Endothelial cell of umbilical vein (primary cell): Measurements from ENCODE around the gene TMOD4. TPM values are rescaled to one million over a fixed set of nuclear protein-coding genes. Genes with fewer than 3 reads are reported as not detected.

Experiments used
- BruUV-seq: library from RNA; stranded (reverse); fragments of 400-500 nt; replicated peaks from 2 replicates; lab custom pipeline; 2021; lab: Mats Ljungman, UMichigan
- CTCF ChIA-PET: fragments of 300-600, 350-600 bp; sonication (Branson Sonifier 250); formaldehyde crosslinking; loops from one replicate; lab custom pipeline; 2021; ENCODE audit warnings: antibody characterized with exemption, inconsistent platforms; lab: Charles Lee
- POLR2A ChIA-PET: fragments of 300-600, 350-600 bp; sonication (Branson Sonifier 250); formaldehyde crosslinking; loops from one replicate; lab custom pipeline; 2021; ENCODE audit warnings: antibody characterized with exemption, inconsistent platforms; lab: Charles Lee
- DNase-seq: peaks from one replicate; pipeline ENCODE4 v3.0.0-alpha.2; 2011; ENCODE audit warnings: low read depth, low spot score
- FAIRE-seq: peaks from 2 replicates; lab custom pipeline; 2011; peaks lifted over from hg19 to GRCh38; lab: Jason Lieb, UNC
- H2AFZ ChIP-seq: 2 replicates; pipeline ENCODE4 v1.6.0; 2012; ENCODE audit warnings: low read depth, low read length, control low read depth, inconsistent platforms
- H3K27ac ChIP-seq: 2 replicates; pipeline ENCODE4 v1.5.1; 2011; ENCODE audit warnings: low read depth, mild to moderate bottlenecking, control low read depth, low read length, moderate library complexity; ENCODE audit not compliant: insufficient read depth
- H3K27me3 ChIP-seq, 2 experiments: 2 replicates each; pipeline versions ENCODE4 v1.6.0 to v1.6.1; 2011; ENCODE audit warnings: low read length in 2 of 2, mixed read lengths in 1 of 2; ENCODE audit not compliant: control insufficient read depth in 2 of 2, insufficient read depth in 2 of 2
- H3K36me3 ChIP-seq, 2 experiments: 2 replicates in 1 of 2; 3 replicates in 1 of 2; pipeline ENCODE4 v1.5.1; 2011; ENCODE audit warnings: low read length in 2 of 2, mild to moderate bottlenecking in 1 of 2, moderate library complexity in 1 of 2; ENCODE audit not compliant: control insufficient read depth in 2 of 2, insufficient read depth in 2 of 2; ENCODE audit errors: extremely low read depth in 1 of 2
- H3K4me1 ChIP-seq: 3 replicates; pipeline ENCODE4 v1.5.1; 2011; ENCODE audit warnings: mild to moderate bottlenecking, low read length; ENCODE audit not compliant: control insufficient read depth, insufficient read depth; ENCODE audit errors: extremely low read depth
- H3K4me2 ChIP-seq: 2 replicates; pipeline ENCODE4 v1.6.1; 2011; ENCODE audit warnings: low read length, control low read depth, mixed read lengths; ENCODE audit not compliant: insufficient read depth
- H3K4me3 ChIP-seq, 3 experiments: fragments of 200-600 bp in 1 of 3; sonication (generic), shearing (Covaris generic) in 1 of 3; replicated peaks in 1 of 3; 2 replicates each; pipeline ENCODE4 v1.5.1; 2011 to 2016; ENCODE audit warnings: control low read depth in 3 of 3, low read length in 3 of 3, mild to moderate bottlenecking in 2 of 3, inconsistent platforms in 1 of 3, low read depth in 1 of 3, moderate library complexity in 1 of 3; ENCODE audit not compliant: insufficient read depth in 1 of 3
- H3K79me2 ChIP-seq: 2 replicates; pipeline ENCODE4 v1.6.0; 2012; ENCODE audit warnings: low read length, inconsistent platforms; ENCODE audit not compliant: control insufficient read depth, insufficient read depth
- H3K9ac ChIP-seq: replicated peaks from 2 replicates; pipeline ENCODE3; 2011; ENCODE audit warnings: low read length, control low read depth; ENCODE audit not compliant: insufficient read depth; ENCODE audit errors: extremely low read depth
- H3K9me1 ChIP-seq: replicated peaks from 3 replicates; pipeline ENCODE4 v1.6.0; 2011; ENCODE audit warnings: mild to moderate bottlenecking, low read length; ENCODE audit not compliant: control insufficient read depth, insufficient read depth; ENCODE audit errors: extremely low read depth
- H3K9me3 ChIP-seq: replicated peaks from 2 replicates; pipeline ENCODE4 v1.5.1; 2012; ENCODE audit warnings: low read length, inconsistent platforms; ENCODE audit not compliant: control insufficient read depth, insufficient read depth
- H4K20me1 ChIP-seq: replicated peaks from 2 replicates; pipeline ENCODE3; 2011; ENCODE audit warnings: mild to moderate bottlenecking, low read length; ENCODE audit not compliant: control insufficient read depth, insufficient read depth; ENCODE audit errors: extremely low read depth
- CTCF ChIP-seq, 2 donors: IDR thresholded peaks; 1 replicate in 1 of 2; 2 replicates in 1 of 2; pipeline ENCODE4 v1.5.1; 2011; ENCODE audit warnings: low read length in 2 of 2, mild to moderate bottlenecking in 2 of 2, moderate library complexity in 2 of 2, control low read depth in 1 of 2, inconsistent platforms in 1 of 2, low read depth in 1 of 2; ENCODE audit not compliant: insufficient read depth in 1 of 2; ENCODE audit errors: extremely low read depth in 1 of 2
- EZH2 ChIP-seq: IDR thresholded peaks from 2 replicates; pipeline ENCODE4 v1.6.1; 2012; ENCODE audit warnings: borderline replicate concordance, low read depth, mild to moderate bottlenecking, moderate library complexity, low read length, inconsistent platforms; ENCODE audit not compliant: severe bottlenecking
- FOS ChIP-seq: IDR thresholded peaks from 2 replicates; pipeline ENCODE4 v1.6.1; 2011; ENCODE audit warnings: mild to moderate bottlenecking, low read length, moderate library complexity, borderline replicate concordance; ENCODE audit not compliant: insufficient read depth
- GATA2 ChIP-seq: IDR thresholded peaks from 2 replicates; pipeline ENCODE4 v1.7.0; 2011; ENCODE audit warnings: low read depth, mild to moderate bottlenecking, moderate library complexity, mixed read lengths, low read length; ENCODE audit not compliant: insufficient read length, insufficient read depth
- JUN ChIP-seq: IDR thresholded peaks from 2 replicates; pipeline ENCODE4 v1.6.1; 2011; ENCODE audit warnings: borderline replicate concordance, low read depth; ENCODE audit not compliant: insufficient read length, insufficient read depth
- MYC ChIP-seq: IDR thresholded peaks from one replicate; pipeline ENCODE4 v1.6.1; 2011; ENCODE audit warnings: mild to moderate bottlenecking, low read depth, low read length
- POLR2A ChIP-seq: IDR thresholded peaks from 2 replicates; pipeline ENCODE4 v1.6.1; 2012; ENCODE audit warnings: low read depth, mild to moderate bottlenecking, control low read depth, low read length
- POLR2AphosphoS5 ChIP-seq: IDR thresholded peaks from 2 replicates; pipeline ENCODE4 v1.6.1; 2012; ENCODE audit warnings: low read depth, mild to moderate bottlenecking, control low read depth, low read length, moderate library complexity; ENCODE audit not compliant: insufficient read depth
- dilution Hi-C: fragments of 300-500 bp; cut with MboI; formaldehyde crosslinking; loops from one replicate; pipeline ENCODE4 v1.15.0; 2019; ENCODE audit warnings: low sequenced_read_pairs; ENCODE audit not compliant: extremely low pct_ligation_motif_present
- intact Hi-C: fragments of 100-400 bp; cut with micrococcal nuclease; formaldehyde crosslinking; loops from one replicate; pipeline ENCODE4 v1.10.0; 2022
- polyA plus RNA-seq, 4 experiments: library from polyadenylated mRNA; depleted of rRNA in 3 of 4; stranded (reverse) in 3 of 4; unstranded in 1 of 4; fragments of >200 nt; gene quantifications; 2 replicates each; pipeline versions ENCODE4 v1.2.1 to v1.2.3, GENCODE V29; 2011 to 2012; ENCODE audit warnings: missing spikeins in 1 of 4
- total RNA-seq: library from RNA; stranded (reverse); gene quantifications from 2 replicates; pipeline ENCODE4 v1.2.3, GENCODE V29; 2021
- TF ChIP-seq, protein P1 (sequence below): IDR thresholded peaks from 2 replicates; pipeline ENCODE4 v1.6.1; 2011; ENCODE audit not compliant: insufficient read depth, insufficient read length

The TMOD4 gene
- total and polyA plus RNA-seq, 2 donors (not counting 3 experiments of a cell fraction or from before 2014, with no cell fraction given) = 0.22 to 1.4 TPM

DNA sequence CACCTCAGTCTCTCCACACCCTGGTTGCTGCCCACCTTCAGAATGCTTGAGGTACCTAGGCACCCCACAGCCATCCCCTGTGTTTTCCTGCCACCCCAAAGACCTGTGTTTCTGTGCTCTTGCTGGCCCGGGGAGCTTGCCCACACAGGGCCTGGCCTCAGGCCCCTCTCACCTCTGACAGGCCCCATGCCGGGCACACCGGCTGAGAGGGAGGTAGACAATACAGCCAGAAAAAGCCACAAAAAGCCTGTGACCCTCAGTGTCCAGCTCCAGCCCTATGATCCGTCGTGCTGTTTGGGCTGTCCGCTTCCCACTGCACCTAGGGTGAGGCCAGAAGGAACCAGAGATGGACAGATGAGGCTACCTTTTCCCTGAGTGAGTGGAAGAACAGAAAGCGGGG, 40.8 kb downstream of the TMOD4 start:
- Histone ChIP-seq H3K79me2 (no peaks in the 10 kb centered on the region), H3K27ac (no peak overlapping the region), H3K9ac (no peak overlapping the region), H3K4me1 (peaks cover 6% of the 10 kb centered on the region), H3K36me3 (peaks cover 2 to 57% of the 10 kb centered on the region in 2 experiments), H3K4me3 (no peak overlapping the region), H2AFZ (no peak overlapping the region), H4K20me1 (no peaks in the 10 kb centered on the region), H3K4me2 (no peak overlapping the region), H3K9me3 (no peaks in the 10 kb centered on the region), H3K9me1 (no peaks in the 10 kb centered on the region), H3K27me3 (no peaks in the 10 kb centered on the region)
- FAIRE-seq = no peak
- no peak for DNase-seq
- CTCF ChIA-PET = interaction anchor here (0.6 to 6.6 kb wide), 6 partner anchors 13 to 45 kb away, joined by 3 to 53 read pairs (median 3); no protein-coding TSS in a partner anchor
- BruUV-seq = no TSS peak
- intact Hi-C loops = loop anchor here (1.0 kb wide), 1 partner anchor 9 kb away; no protein-coding TSS in a partner anchor
- TF ChIP-seq GATA2 = no peak
- TF ChIP-seq POLR2A = no peak
- TF ChIP-seq, protein P1, sequence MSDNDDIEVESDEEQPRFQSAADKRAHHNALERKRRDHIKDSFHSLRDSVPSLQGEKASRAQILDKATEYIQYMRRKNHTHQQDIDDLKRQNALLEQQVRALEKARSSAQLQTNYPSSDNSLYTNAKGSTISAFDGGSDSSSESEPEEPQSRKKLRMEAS = no peak
- no peak for TF ChIP-seq MYC
- no peak for TF ChIP-seq JUN
- no peak for TF ChIP-seq EZH2
- dilution Hi-C loops = no loop called here
- POLR2A ChIA-PET = no interaction called here

DNA sequence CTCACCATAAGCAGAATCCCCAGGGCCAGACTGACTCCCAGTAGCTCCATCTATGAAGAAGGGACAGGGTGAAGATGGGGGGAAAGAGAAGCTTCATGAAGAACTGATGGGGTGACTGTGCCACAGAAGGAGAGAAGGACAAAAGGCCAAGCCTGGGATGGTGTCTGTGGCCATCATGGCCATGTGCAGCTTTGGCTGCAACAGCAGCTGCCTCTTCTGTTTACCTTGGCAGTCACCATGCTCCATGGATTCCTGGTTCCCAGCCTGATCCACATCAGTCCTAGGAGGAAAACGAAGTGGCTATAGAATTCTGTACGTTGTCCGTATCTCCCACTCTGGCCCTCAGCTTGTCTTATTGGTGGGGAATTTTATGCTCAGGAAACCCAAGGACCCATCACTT, 41.4 kb downstream of the TMOD4 start:
- Histone ChIP-seq H3K9ac (no peak overlapping the region), H3K4me2 (no peak overlapping the region), H4K20me1 (no peaks in the 10 kb centered on the region), H3K9me3 (no peaks in the 10 kb centered on the region), H3K79me2 (no peaks in the 10 kb centered on the region), H3K4me1 (peaks cover 6% of the 10 kb centered on the region), H3K27ac (no peak overlapping the region), H3K36me3 (peaks cover 2 to 52% of the 10 kb centered on the region in 2 experiments), H3K27me3 (no peaks in the 10 kb centered on the region), H3K9me1 (no peaks in the 10 kb centered on the region), H3K4me3 (no peak overlapping the region), H2AFZ (no peak overlapping the region)
- intact Hi-C loops (loop anchor here (1.0 kb wide), 1 partner anchor 10 kb away; no protein-coding TSS in a partner anchor), dilution Hi-C loops (no loop called here)
- DNase-seq (no peak), FAIRE-seq (no peak)
- TF ChIP-seq FOS = no peak
- TF ChIP-seq, protein P1 = no peak
- TF ChIP-seq POLR2AphosphoS5 = no peak
- no peak for TF ChIP-seq POLR2A
- no peak for TF ChIP-seq CTCF (IDR thresholded peaks at IDR 0.05; ENCODE audit: extremely low read depth in 1 of 2, insufficient read depth in 1 of 2, low read depth in 1 of 2, low read length in 2 of 2)
- TF ChIP-seq EZH2 = no peak
- no peak for TF ChIP-seq JUN
- no peak for TF ChIP-seq MYC
- TF ChIP-seq GATA2 = no peak
- no TSS peak for BruUV-seq
- ChIA-PET POLR2A (no interaction called here), CTCF (interaction anchor here (0.7 to 6.6 kb wide), 3 partner anchors 21 to 35 kb away, joined by 3 to 53 read pairs (median 7); no protein-coding TSS in a partner anchor)
